Smooth muscle cell (in vitro differentiated cells): Measurements from ENCODE around the gene CBX3. TPM values are rescaled to one million over a fixed set of nuclear protein-coding genes. Genes with fewer than 3 reads are reported as not detected.
A peak's percentile ranks its signal among the peaks of the same experiment; 100 is the strongest.

Source experiments
- DNase-seq: peaks from one replicate; lab custom pipeline; 2025; ENCODE audit not compliant: unreplicated experiment; lab: John Stamatoyannopoulos, UW
- H2AFZ ChIP-seq: fragments of 200-600 bp; sonication (generic); 2 replicates; pipeline ENCODE4 v1.6.0; 2016; ENCODE audit warnings: antibody characterized with exemption, low read depth, mild to moderate bottlenecking
- H3F3A ChIP-seq: fragments of 200-600 bp; sonication (generic); 2 replicates; pipeline ENCODE4 v1.6.0; 2017; ENCODE audit warnings: antibody characterized with exemption, low read depth
- H3K27ac ChIP-seq: fragments of 200-600 bp; sonication (generic); 2 replicates; pipeline ENCODE4 v1.5.1; 2016; ENCODE audit warnings: low read depth, mild to moderate bottlenecking
- H3K27me3 ChIP-seq: fragments of 200-600 bp; sonication (generic); 2 replicates; pipeline ENCODE4 v1.6.1; 2016; ENCODE audit warnings: low read depth, mild to moderate bottlenecking
- H3K36me3 ChIP-seq: fragments of 200-600 bp; sonication (generic); 2 replicates; pipeline ENCODE4 v1.5.1; 2016; ENCODE audit warnings: low read depth
- H3K4me1 ChIP-seq: fragments of 200-600 bp; sonication (generic); 2 replicates; pipeline ENCODE4 v1.5.1; 2016; ENCODE audit warnings: low read depth
- H3K4me2 ChIP-seq: fragments of 200-600 bp; sonication (generic); 2 replicates; pipeline ENCODE4 v1.6.0; 2016; ENCODE audit warnings: mild to moderate bottlenecking
- H3K4me3 ChIP-seq: fragments of 200-600 bp; sonication (generic); 2 replicates; pipeline ENCODE4 v1.5.1; 2016; ENCODE audit warnings: mild to moderate bottlenecking
- H3K79me2 ChIP-seq: fragments of 200-600 bp; sonication (generic); 2 replicates; pipeline ENCODE4 v1.6.0; 2016; ENCODE audit warnings: low read depth, mild to moderate bottlenecking
- H3K9ac ChIP-seq: fragments of 200-600 bp; sonication (generic); 2 replicates; pipeline ENCODE4 v1.6.0; 2016; ENCODE audit warnings: low read depth
- H3K9me3 ChIP-seq: fragments of 200-600 bp; sonication (generic); replicated peaks from 2 replicates; pipeline ENCODE4 v1.5.1; 2016; ENCODE audit warnings: low read depth
- H4K20me1 ChIP-seq: fragments of 200-600 bp; sonication (generic); 2 replicates; pipeline ENCODE4 v1.6.0; 2016; ENCODE audit warnings: low read depth
- WGBS: methylation state at CpG from one replicate; pipeline ENCODE4 v1.1.7; 2016; ENCODE audit warnings: low lambda C conversion rate; 5-methylcytosine and 5-hydroxymethylcytosine counted together
- polyA plus RNA-seq: library from polyadenylated mRNA; unstranded; fragments of >200 nt; fragmentation: Nextera tagmentation; extraction: Ambion mirVana; gene quantifications from 2 replicates; pipeline ENCODE4 v1.2.1, GENCODE V29; 2016
- total RNA-seq: library from RNA; depleted of rRNA; stranded (reverse); fragments of >200 nt; gene quantifications from 2 replicates; pipeline ENCODE4 v1.2.3, GENCODE V29; 2014
- TF ChIP-seq, protein P1 (sequence below): fragments of 200-600 bp; sonication (generic); IDR thresholded peaks from 2 replicates; pipeline ENCODE4 v1.5.1; 2017; ENCODE audit warnings: borderline replicate concordance, mild to moderate bottlenecking, antibody characterized with exemption; ENCODE audit not compliant: insufficient read depth, poor library complexity, severe bottlenecking

The CBX3 gene
- total and polyA plus RNA-seq, 2 experiments from 2014 or later = 119 to 156 TPM

DNA sequence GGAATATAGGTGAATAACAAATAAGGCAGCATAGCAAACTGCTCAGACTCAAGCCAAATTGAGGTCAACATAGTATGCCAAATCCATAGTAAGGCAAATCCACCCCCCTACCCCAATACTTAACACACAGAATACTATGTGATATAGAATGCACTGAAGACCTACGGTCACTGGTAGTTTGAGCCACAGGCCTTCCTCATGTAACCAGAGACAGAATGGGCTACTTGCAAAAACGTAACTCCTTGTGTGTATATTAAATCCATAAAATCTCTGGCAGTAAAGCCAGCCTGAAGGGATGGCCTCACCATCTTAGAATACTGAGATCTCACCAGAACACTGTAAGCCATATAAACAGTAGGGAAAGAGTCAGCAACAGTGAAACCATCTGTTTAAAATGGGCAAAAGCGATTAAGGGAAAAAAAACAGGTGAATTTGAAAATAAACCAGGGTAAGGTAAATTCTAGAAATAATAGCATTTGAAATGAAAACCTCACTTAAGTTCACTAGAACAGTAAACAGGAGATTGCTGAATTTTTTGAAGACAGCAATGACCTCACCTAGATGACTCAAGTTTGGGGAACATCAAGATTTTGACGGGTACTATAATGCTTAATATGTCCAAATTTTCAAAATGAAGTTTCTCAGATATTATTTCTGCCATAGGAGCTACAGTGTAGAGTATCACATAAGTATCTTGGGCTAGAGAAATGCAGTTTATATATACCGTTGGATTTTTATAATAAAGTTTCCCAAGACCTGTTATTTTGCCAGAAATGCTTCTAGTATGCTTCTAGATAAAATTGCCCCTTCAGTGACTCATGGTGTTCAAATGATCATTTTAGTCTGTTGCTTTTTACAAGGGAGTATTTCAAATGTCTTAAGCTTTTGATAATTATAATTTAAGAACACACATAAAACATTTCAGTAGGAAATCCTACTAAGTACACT lies 14.9 kb upstream of the CBX3 start:
- H3F3A ChIP-seq = peaks cover 78% of the 10 kb centered on the region
- H2AFZ ChIP-seq = no peak overlapping the region
- peak overlapping the region; percentile 39 for H3K27ac ChIP-seq
- TF ChIP-seq, protein P1, sequence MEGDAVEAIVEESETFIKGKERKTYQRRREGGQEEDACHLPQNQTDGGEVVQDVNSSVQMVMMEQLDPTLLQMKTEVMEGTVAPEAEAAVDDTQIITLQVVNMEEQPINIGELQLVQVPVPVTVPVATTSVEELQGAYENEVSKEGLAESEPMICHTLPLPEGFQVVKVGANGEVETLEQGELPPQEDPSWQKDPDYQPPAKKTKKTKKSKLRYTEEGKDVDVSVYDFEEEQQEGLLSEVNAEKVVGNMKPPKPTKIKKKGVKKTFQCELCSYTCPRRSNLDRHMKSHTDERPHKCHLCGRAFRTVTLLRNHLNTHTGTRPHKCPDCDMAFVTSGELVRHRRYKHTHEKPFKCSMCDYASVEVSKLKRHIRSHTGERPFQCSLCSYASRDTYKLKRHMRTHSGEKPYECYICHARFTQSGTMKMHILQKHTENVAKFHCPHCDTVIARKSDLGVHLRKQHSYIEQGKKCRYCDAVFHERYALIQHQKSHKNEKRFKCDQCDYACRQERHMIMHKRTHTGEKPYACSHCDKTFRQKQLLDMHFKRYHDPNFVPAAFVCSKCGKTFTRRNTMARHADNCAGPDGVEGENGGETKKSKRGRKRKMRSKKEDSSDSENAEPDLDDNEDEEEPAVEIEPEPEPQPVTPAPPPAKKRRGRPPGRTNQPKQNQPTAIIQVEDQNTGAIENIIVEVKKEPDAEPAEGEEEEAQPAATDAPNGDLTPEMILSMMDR = no peak
- no peaks in the 10 kb centered on the region for H3K27me3 ChIP-seq
- 89% methylated on average over 5 of the region's 5 CpGs for WGBS
- no peak for DNase-seq
- H3K4me2 ChIP-seq = no peak overlapping the region
- no peak overlapping the region for H3K4me3 ChIP-seq
- peaks cover 10% of the 10 kb centered on the region for H3K79me2 ChIP-seq
- no peak overlapping the region for H3K9ac ChIP-seq
- H3K4me1 ChIP-seq = peaks cover 4% of the 10 kb centered on the region
- H3K9me3 ChIP-seq = no peaks in the 10 kb centered on the region
- peaks cover 93% of the 10 kb centered on the region for H4K20me1 ChIP-seq
- peaks cover 20% of the 10 kb centered on the region for H3K36me3 ChIP-seq

DNA sequence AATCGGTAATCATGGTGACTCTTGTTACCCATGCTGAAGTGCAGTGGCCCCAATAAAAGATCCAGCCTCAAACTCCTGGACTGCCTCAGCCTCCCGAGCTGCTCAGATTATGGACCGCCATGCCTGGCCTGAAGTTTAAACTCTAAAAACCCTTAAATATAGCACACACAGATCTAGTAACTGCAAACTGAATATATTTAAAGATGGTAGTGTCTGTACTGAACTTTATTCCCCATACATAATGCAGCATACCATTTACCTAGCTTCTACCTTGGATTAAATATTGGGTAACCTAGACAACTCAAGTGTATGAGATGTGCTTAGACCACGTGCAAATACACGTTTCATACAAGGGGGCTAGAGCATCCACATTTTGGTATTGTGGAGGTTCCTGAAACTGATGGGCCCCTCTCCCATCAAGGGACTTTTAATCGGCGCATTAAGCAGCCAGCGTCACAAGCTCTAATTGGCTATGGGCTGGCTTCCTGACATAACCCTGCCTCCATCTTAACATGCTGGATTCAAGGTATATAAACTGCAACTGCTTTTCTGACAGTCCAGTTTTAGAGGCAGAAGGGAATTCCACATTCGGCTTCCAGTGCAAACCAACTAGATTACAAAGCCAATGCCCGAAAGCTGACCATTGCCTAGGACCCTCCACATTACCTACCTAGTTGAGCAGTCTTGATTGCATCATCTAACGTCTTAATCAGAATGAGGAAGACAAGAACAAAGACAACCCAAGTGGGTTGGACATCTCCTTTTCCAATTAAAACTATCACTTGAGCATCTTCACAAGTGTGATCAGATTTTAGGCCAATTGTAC lies 14.0 kb upstream of the CBX3 start:
- no peak for DNase-seq
- Histone ChIP-seq H3K9ac (no peak overlapping the region), H2AFZ (no peak overlapping the region), H4K20me1 (peaks cover 98% of the 10 kb centered on the region), H3F3A (peaks cover 80% of the 10 kb centered on the region), H3K4me3 (no peak overlapping the region), H3K9me3 (no peaks in the 10 kb centered on the region), H3K36me3 (peaks cover 30% of the 10 kb centered on the region), H3K79me2 (peaks cover 18% of the 10 kb centered on the region), H3K4me1 (peaks cover 4% of the 10 kb centered on the region), H3K27ac (peak overlapping the region; percentile 39), H3K4me2 (no peak overlapping the region), H3K27me3 (no peaks in the 10 kb centered on the region)
- TF ChIP-seq, protein P1 = no peak
- WGBS = 82% methylated on average over 11 of the region's 11 CpGs

DNA sequence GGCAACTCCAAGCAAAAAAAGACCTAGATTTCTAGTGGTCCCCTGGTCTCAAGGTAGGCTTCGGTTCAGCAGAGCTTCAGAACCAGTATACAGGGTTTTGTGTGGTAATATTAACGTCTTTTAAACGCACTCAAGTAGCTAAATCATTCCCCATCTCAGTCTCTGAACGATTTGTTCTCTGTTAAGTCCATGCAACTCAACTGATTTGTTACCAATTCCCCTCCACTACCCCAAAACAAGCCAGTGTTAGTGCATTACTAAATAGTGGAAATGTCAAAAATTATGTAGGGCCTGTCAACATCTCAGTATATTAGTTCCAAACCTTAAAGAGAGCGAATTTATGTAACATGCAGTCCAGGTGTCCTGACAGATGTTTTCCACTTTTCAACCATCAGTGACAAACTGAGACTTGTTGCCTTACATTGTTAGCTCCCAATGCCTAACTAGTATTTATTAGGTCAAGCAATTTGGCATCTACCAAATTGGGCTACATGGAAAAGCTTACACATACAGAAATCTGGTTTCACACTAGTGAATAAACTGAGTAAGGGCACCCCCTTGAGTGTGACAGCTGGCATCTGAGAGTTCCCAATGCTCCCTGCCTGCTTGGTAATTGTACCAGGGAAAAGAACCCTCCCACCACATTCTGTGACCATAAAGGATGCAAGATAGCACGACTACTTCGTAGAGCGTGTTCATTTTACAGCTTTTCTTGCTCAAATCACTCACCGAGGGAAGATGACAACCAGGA lies 13.2 kb upstream of the CBX3 start:
- H3K9me3 ChIP-seq = no peaks in the 10 kb centered on the region
- no peak overlapping the region for H3K4me3 ChIP-seq
- no peak overlapping the region for H3K4me2 ChIP-seq
- no peak overlapping the region for H2AFZ ChIP-seq
- H3K9ac ChIP-seq = no peak overlapping the region
- H3K79me2 ChIP-seq = peaks cover 26% of the 10 kb centered on the region
- H3K27me3 ChIP-seq = no peaks in the 10 kb centered on the region
- DNase-seq = no peak
- TF ChIP-seq, protein P1 = no peak
- H3K36me3 ChIP-seq = peaks cover 37% of the 10 kb centered on the region
- no peak overlapping the region for H3K27ac ChIP-seq
- WGBS = 71% methylated on average over 9 of the region's 9 CpGs
- peaks cover 7% of the 10 kb centered on the region for H3K4me1 ChIP-seq
- peaks cover 99% of the 10 kb centered on the region for H4K20me1 ChIP-seq
- H3F3A ChIP-seq = peaks cover 81% of the 10 kb centered on the region
